B cell (primary cell): ENCODE data around the gene TBX18. TPM values are rescaled to one million over a fixed set of nuclear protein-coding genes. Genes with fewer than 3 reads are reported as not detected.

ENCODE experiments used
- ATAC-seq: fragments of 200-7000 bp; cut with Tn5 transposase; one replicate; pipeline ENCODE4 v1.10.0; 2021; ENCODE audit warnings: low read depth, mild to moderate bottlenecking, moderate number of reproducible peaks, moderate library complexity
- CTCF ChIA-PET: fragments of 350-600 bp; sonication (Branson Sonifier 250); formaldehyde crosslinking; loops from one replicate; lab custom pipeline; 2021; ENCODE audit warnings: antibody characterized with exemption, inconsistent platforms; lab: Charles Lee
- POLR2A ChIA-PET: fragments of 350-600 bp; sonication (Branson Sonifier 250); formaldehyde crosslinking; loops from one replicate; lab custom pipeline; 2021; ENCODE audit warnings: antibody characterized with exemption; lab: Charles Lee
- DNase-seq: peaks from one replicate; pipeline ENCODE4 v3.0.0; 2013
- H2AFZ ChIP-seq: 2 replicates; pipeline ENCODE4 v1.6.1; 2012; ENCODE audit warnings: mild to moderate bottlenecking, low read depth, low read length; ENCODE audit not compliant: insufficient read depth, poor library complexity, severe bottlenecking
- H3K27ac ChIP-seq, 2 donors: 1 replicate in 1 of 2; 2 replicates in 1 of 2; pipeline ENCODE4 v1.5.1; 2012 to 2013; ENCODE audit warnings: low read length in 2 of 2, mild to moderate bottlenecking in 2 of 2, moderate library complexity in 1 of 2
- H3K27me3 ChIP-seq, 4 experiments: fragments of 200-600 bp in 1 of 4; sonication (generic) in 1 of 4; replicated peaks in 1 of 4; 1 replicate in 2 of 4; 2 replicates in 2 of 4; pipeline versions ENCODE4 v1.6.1 to v1.7.0; 2013 to 2016; ENCODE audit warnings: low read length in 3 of 4, mild to moderate bottlenecking in 2 of 4, mixed read lengths in 1 of 4, moderate library complexity in 1 of 4; ENCODE audit not compliant: insufficient read depth in 4 of 4, control insufficient read depth in 3 of 4; ENCODE audit errors: control extremely low read depth in 1 of 4
- H3K36me3 ChIP-seq, 2 experiments: replicated peaks in 1 of 2; 1 replicate in 1 of 2; 2 replicates in 1 of 2; pipeline versions ENCODE4 v1.6.1 to v1.7.1; 2013; ENCODE audit warnings: low read length in 1 of 2; ENCODE audit not compliant: insufficient read depth in 2 of 2, control insufficient read depth in 1 of 2; ENCODE audit errors: control extremely low read depth in 1 of 2, extremely low read depth in 1 of 2
- H3K4me1 ChIP-seq, 2 donors: fragments of 200-600 bp in 1 of 2; sonication (generic) in 1 of 2; 1 replicate in 1 of 2; 2 replicates in 1 of 2; pipeline versions ENCODE4 v1.5.1 to v1.6.1; 2013 to 2017; ENCODE audit warnings: low read length in 2 of 2; ENCODE audit not compliant: control insufficient read depth in 2 of 2, insufficient read depth in 2 of 2
- H3K4me2 ChIP-seq: replicated peaks from 2 replicates; pipeline ENCODE3; 2012; ENCODE audit warnings: mild to moderate bottlenecking, low read depth, low read length; ENCODE audit not compliant: poor library complexity, severe bottlenecking
- H3K4me3 ChIP-seq, 5 experiments: fragments of 200-600 bp in 1 of 5; sonication (generic) in 1 of 5; 1 replicate in 3 of 5; 2 replicates in 2 of 5; pipeline versions ENCODE4 v1.5.1 to v1.7.0; 2011 to 2016; ENCODE audit warnings: low read length in 4 of 5, mild to moderate bottlenecking in 4 of 5, low read depth in 2 of 5, control low read depth in 1 of 5, moderate library complexity in 1 of 5; ENCODE audit not compliant: insufficient read depth in 1 of 5; ENCODE audit errors: control extremely low read depth in 1 of 5, extremely low read depth in 1 of 5
- H3K79me2 ChIP-seq: fragments of 200-600 bp; sonication (generic); one replicate; pipeline ENCODE4 v1.6.0; 2016; ENCODE audit warnings: low read length; ENCODE audit not compliant: control insufficient read depth, insufficient read depth
- H3K9ac ChIP-seq: fragments of 200-600 bp; sonication (generic); 2 replicates; pipeline ENCODE4 v1.6.1; 2017; ENCODE audit warnings: mild to moderate bottlenecking, low read length, moderate library complexity
- H3K9me3 ChIP-seq, 3 donors: one replicate each; pipeline versions ENCODE4 v1.6.1 to v1.7.1; 2013; ENCODE audit warnings: low read length in 2 of 3; ENCODE audit not compliant: control insufficient read depth in 2 of 3, insufficient read depth in 1 of 3; ENCODE audit errors: control extremely low read depth in 1 of 3
- H4K20me1 ChIP-seq: 2 replicates; pipeline ENCODE4 v1.6.0; 2012; ENCODE audit warnings: mild to moderate bottlenecking, low read length; ENCODE audit not compliant: insufficient read depth, control insufficient read depth, poor library complexity, severe bottlenecking
- H3K27ac Mint-ChIP-seq: one replicate; pipeline ENCODE4 v1.8.0; 2021; ENCODE audit warnings: mixed read lengths
- H3K27me3 Mint-ChIP-seq: one replicate; pipeline ENCODE4 v1.8.0; 2021; ENCODE audit warnings: mixed read lengths
- H3K4me1 Mint-ChIP-seq: one replicate; pipeline ENCODE4 v1.8.0; 2021; ENCODE audit warnings: mixed read lengths
- H3K4me3 Mint-ChIP-seq: one replicate; pipeline ENCODE4 v1.8.0; 2021; ENCODE audit warnings: mixed read lengths
- H3K9me3 Mint-ChIP-seq: one replicate; pipeline ENCODE4 v1.8.0; 2022; ENCODE audit warnings: mixed read lengths; ENCODE audit not compliant: insufficient read depth
- EZH2 ChIP-seq: IDR thresholded peaks from 2 replicates; pipeline ENCODE4 v1.6.1; 2012; ENCODE audit warnings: borderline replicate concordance, low read depth, mild to moderate bottlenecking, moderate library complexity, low read length; ENCODE audit not compliant: insufficient read depth, poor library complexity, severe bottlenecking
- WGBS: methylation state at CpG from one replicate; pipeline ENCODE4 v1.1.5; 2013; ENCODE audit warnings: missing lambda C conversion rate; ENCODE audit not compliant: insufficient coverage; 5-methylcytosine and 5-hydroxymethylcytosine counted together
- intact Hi-C: fragments of 100-400 bp; cut with micrococcal nuclease; formaldehyde crosslinking; loops from one replicate; pipeline ENCODE4 v1.10.0; 2022
- polyA plus RNA-seq: library from polyadenylated mRNA; depleted of rRNA; stranded (reverse); fragments of >200 nt; gene quantifications from 2 replicates; pipeline ENCODE4 v1.2.3, GENCODE V29; 2012
- total RNA-seq, 2 donors: library from RNA; stranded (reverse); fragments of 120-200 nt in 1 of 2; gene quantifications; 1 replicate in 1 of 2; 2 replicates in 1 of 2; pipeline versions ENCODE4 v1.2.3 to v1.2.4, GENCODE V29; 2013 to 2022
- TF ChIP-seq, protein P1 (sequence below): fragments of 200-600 bp; IDR thresholded peaks from one replicate; pipeline ENCODE4 v1.8.0; 2022; ENCODE audit warnings: antibody characterized with exemption, mild to moderate bottlenecking

TBX18 gene
- total and polyA plus RNA-seq, 2 donors (not counting 1 experiment from before 2014, with no cell fraction given), result not detected

DNA sequence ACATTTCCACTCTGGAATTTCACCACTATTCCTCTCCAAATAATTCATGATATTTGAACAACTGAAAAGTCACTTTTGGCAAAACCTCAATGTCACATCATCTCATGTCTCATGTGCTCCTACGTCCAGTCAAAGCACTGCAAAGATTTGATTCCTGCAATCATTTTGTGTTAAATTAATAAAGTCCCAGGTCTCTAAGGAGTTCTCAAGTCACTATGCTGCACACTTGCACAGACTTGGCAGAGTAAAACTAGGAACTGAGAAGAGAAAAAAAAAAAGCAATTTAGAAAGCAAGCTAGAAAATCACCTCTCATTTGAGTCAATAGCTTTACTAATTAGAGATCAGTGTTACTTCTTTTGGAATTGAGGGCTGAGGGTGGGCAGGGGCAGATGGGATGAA, 11.2 kb downstream of the TBX18 start:
- ChIA-PET POLR2A (no interaction called here), CTCF (no interaction called here)
- Histone ChIP-seq H3K27ac (no peak overlapping the region), H3K27me3 (no peaks in the 10 kb centered on the region), H3K9ac (no peak overlapping the region), H3K4me3 (no peak overlapping the region), H2AFZ (no peak overlapping the region), H3K79me2 (no peaks in the 10 kb centered on the region), H3K4me2 (no peak overlapping the region), H3K4me1 (no peaks in the 10 kb centered on the region), H3K36me3 (no peaks in the 10 kb centered on the region), H4K20me1 (no peaks in the 10 kb centered on the region), H3K9me3 (no peaks in the 10 kb centered on the region)
- no peak overlapping the region for H3K4me3 Mint-ChIP-seq
- no peak for TF ChIP-seq EZH2
- TF ChIP-seq, protein P1, sequence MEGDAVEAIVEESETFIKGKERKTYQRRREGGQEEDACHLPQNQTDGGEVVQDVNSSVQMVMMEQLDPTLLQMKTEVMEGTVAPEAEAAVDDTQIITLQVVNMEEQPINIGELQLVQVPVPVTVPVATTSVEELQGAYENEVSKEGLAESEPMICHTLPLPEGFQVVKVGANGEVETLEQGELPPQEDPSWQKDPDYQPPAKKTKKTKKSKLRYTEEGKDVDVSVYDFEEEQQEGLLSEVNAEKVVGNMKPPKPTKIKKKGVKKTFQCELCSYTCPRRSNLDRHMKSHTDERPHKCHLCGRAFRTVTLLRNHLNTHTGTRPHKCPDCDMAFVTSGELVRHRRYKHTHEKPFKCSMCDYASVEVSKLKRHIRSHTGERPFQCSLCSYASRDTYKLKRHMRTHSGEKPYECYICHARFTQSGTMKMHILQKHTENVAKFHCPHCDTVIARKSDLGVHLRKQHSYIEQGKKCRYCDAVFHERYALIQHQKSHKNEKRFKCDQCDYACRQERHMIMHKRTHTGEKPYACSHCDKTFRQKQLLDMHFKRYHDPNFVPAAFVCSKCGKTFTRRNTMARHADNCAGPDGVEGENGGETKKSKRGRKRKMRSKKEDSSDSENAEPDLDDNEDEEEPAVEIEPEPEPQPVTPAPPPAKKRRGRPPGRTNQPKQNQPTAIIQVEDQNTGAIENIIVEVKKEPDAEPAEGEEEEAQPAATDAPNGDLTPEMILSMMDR, result no peak
- DNase-seq, result no peak
- H3K27me3 Mint-ChIP-seq, result peaks cover 3% of the 10 kb centered on the region
- H3K27ac Mint-ChIP-seq, result no peak overlapping the region
- no peaks in the 10 kb centered on the region for H3K9me3 Mint-ChIP-seq
- no CpG with 5 or more reads among the region's 1 CpG for WGBS
- intact Hi-C loops, result no loop called here
- ATAC-seq, result no peak
- no peaks in the 10 kb centered on the region for H3K4me1 Mint-ChIP-seq

GRCh38 chr6:84752118-84752850, 12.1 kb downstream of the TBX18 start:
- ChIA-PET CTCF (no interaction called here), POLR2A (no interaction called here)
- Histone ChIP-seq H3K9ac (no peak overlapping the region), H3K36me3 (no peaks in the 10 kb centered on the region), H3K4me3 (no peak overlapping the region), H3K27ac (no peak overlapping the region), H3K9me3 (no peaks in the 10 kb centered on the region), H3K4me2 (no peak overlapping the region), H3K27me3 (no peaks in the 10 kb centered on the region), H2AFZ (no peak overlapping the region), H3K79me2 (no peaks in the 10 kb centered on the region), H4K20me1 (no peaks in the 10 kb centered on the region), H3K4me1 (no peaks in the 10 kb centered on the region)
- Mint-ChIP-seq H3K4me1 (no peaks in the 10 kb centered on the region), H3K9me3 (no peaks in the 10 kb centered on the region), H3K4me3 (no peak overlapping the region), H3K27ac (no peak overlapping the region), H3K27me3 (peaks cover 3% of the 10 kb centered on the region)
- DNase-seq (no peak), ATAC-seq (no peak)
- TF ChIP-seq EZH2, result no peak
- TF ChIP-seq, protein P1, result no peak
- 93% methylated on average over 3 of the region's 5 CpGs for WGBS
- intact Hi-C loops, result no loop called here
